Breast epithelium (tissue), 3 donors: ENCODE measurements around the gene HLA-DRA.

ENCODE experiments used
- POLR2A ChIP-seq: fragments of 450-650 bp; IDR thresholded peaks from one replicate; pipeline ENCODE4 v1.6.1; 2016; ENCODE audit warnings: antibody characterized with exemption, mild to moderate bottlenecking, moderate library complexity
- POLR2AphosphoS5 ChIP-seq, 3 donors: sonication (generic); formaldehyde crosslinking; IDR thresholded peaks; one replicate each; pipeline ENCODE4 v1.6.1; 2017; ENCODE audit warnings: antibody characterized with exemption in 3 of 3
- TF ChIP-seq, protein P1 (sequence below), 3 donors: fragments of 450-650 bp; IDR thresholded peaks; one replicate each; pipeline ENCODE4 v1.5.1; 2016 to 2017; ENCODE audit warnings: antibody characterized with exemption in 3 of 3, mild to moderate bottlenecking in 3 of 3, moderate library complexity in 3 of 3

DNA sequence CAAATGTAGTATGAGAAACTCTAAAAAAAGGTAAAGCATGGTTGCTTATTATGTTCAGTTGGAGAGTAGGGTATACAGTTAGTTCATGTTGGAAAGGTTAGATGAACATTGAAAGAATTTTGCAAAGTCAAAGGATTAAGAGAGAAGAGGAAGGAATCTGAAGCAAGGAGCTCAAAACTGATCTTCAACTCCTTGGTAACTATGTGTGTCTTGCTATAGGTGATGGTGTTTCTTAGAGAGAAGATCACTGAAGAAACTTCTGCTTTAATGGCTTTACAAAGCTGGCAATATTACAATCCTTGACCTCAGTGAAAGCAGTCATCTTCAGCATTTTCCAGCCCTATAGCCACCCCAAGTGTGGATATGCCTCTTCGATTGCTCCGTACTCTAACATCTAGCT lies 4.7 kb downstream of the HLA-DRA start:
- no peak for TF ChIP-seq POLR2A
- TF ChIP-seq, protein P1, sequence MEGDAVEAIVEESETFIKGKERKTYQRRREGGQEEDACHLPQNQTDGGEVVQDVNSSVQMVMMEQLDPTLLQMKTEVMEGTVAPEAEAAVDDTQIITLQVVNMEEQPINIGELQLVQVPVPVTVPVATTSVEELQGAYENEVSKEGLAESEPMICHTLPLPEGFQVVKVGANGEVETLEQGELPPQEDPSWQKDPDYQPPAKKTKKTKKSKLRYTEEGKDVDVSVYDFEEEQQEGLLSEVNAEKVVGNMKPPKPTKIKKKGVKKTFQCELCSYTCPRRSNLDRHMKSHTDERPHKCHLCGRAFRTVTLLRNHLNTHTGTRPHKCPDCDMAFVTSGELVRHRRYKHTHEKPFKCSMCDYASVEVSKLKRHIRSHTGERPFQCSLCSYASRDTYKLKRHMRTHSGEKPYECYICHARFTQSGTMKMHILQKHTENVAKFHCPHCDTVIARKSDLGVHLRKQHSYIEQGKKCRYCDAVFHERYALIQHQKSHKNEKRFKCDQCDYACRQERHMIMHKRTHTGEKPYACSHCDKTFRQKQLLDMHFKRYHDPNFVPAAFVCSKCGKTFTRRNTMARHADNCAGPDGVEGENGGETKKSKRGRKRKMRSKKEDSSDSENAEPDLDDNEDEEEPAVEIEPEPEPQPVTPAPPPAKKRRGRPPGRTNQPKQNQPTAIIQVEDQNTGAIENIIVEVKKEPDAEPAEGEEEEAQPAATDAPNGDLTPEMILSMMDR (IDR thresholded peaks at IDR 0.05), result no peak
- no peak for TF ChIP-seq POLR2AphosphoS5 (IDR thresholded peaks at IDR 0.05)
